Hematopoietic multipotent progenitor cell treated with erythropoietin and hydrocortisone succinate and interleukin-3 and kit ligand, for 15 days (in vitro differentiated cells): ENCODE data around the gene PCP4.
"Not testable (repeated sequence)": the region's sequence is repeated elsewhere in the genome, so short reads cannot be mapped to it uniquely, and the experiment has no call there.

ENCODE experiments used
- DNase-seq: peaks from one replicate; pipeline ENCODE4 v3.0.0-alpha.2; 2015; ENCODE audit warnings: low spot score

PCP4 gene

DNA sequence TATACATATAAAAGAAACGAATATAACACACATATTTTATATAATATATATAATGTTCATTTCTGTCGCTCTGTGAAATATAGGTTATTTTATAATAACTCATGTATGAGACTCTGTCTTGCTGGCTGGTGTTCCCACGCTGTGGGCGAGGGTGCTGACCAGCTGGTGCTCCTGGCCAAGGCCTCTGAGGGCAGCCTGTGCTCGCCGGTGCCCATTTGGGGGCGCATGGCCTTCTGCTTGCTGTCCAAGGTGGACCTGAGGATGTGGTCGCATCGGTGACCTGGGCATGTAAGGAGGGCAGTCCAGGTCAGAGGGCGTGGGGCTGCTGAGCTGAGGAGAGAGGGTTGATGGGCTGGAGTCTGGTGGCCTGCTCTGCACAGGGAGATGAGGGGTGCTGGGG lies 1.1 kb upstream of the PCP4 start:
- no peak for DNase-seq

DNA sequence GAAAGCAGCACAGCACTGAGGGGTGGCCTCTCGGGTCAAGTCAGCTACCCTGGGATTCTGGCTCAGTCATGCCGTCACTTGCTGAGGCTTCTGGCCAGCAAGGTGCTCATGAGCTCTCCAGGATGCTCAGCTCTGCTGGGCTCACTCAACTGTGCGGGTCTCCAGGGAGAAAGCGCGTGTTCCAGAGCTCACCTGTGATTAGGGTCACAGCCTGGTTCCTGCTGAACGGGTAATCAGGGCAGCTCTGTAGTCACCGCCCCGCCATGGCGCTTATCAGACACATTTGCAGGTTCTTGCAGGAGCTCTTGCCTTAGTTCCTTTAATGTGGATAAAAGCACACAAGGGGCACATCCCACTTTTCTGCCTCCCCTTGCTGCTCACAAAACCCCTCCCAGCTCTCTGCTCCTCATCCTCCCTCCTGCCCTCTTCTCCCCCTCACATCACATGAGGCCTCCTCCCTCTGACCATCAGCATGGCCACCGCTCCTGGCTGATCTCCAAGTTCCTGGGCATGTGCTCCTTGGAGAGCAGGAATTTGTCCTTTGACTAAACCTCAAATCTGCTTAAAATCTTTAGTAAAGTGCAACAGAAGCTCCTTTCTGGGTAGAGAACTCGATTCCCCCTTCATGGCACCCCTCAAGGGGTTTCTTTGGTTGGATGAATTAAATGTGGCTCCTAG lies 2.0 kb downstream of the PCP4 start:
- no peak for DNase-seq

DNA sequence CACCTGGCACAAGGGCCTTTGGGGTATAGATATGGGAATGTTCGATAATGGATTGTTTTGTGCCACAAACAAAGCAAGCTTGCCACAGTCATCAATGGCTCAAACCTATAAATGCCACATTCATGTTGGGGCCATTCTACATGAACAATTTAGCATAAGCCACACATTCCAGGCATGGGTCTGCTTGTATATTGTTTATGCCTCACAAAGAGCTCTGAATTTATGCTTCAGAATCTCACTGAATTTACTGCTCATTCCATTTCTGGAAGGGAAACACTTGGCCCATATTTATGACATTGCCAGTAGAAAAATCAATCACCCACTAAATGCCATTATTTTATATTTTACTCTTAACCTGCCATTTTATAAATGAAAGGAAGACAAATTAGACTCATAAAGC lies 6.4 kb downstream of the PCP4 start:
- no peak for DNase-seq

DNA sequence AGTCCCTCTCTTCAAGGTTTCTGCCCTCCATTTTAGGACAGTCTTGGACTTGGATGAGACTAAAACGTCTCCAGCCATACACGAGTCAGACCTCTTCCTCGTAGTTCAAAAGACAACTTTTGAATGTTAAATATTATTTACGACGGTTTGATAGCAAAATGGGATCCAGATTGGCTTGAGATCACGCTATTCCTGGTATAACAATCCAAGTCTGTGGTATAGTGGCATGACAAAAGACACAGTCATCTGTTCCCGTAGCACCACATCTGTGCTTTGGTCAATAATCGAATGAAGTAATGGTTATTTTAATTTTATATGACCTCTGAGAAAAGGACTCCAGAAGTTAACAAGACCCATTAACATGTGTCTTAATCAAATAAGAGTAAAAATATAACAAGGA lies 7.0 kb downstream of the PCP4 start:
- no peak for DNase-seq

- DNase-seq = no peak
These were observed 7.5 kb downstream of the PCP4 start for GRCh38 chr21:39874759-39875158.

DNA sequence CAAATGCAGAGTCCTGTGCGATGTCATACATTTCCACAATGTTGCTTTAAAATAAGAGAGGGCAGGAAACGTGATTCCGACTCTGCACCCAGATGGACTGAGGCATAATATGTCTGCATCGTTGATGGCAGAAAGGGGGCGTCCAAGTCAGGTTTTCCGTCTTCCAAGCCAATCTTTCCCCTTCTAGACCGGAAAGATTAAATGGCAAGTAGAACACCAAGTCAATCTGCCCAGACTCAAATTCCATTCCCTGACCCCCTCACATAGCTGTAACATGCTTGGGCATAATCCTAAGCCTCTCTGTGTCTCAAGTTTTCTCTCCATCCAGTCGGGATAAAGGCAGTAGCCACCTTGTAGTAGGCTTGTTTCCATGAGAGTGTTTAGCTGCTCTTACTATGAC lies 14.4 kb downstream of the PCP4 start:
- no peak for DNase-seq

- no peak for DNase-seq
These were observed 15.1 kb downstream of the PCP4 start for GRCh38 chr21:39882151-39882838.

GRCh38 chr21:39882839-39883195 lies 15.6 kb downstream of the PCP4 start:
- no peak for DNase-seq

GRCh38 chr21:39885119-39885848 lies 18.0 kb downstream of the PCP4 start:
- no peak for DNase-seq

DNA sequence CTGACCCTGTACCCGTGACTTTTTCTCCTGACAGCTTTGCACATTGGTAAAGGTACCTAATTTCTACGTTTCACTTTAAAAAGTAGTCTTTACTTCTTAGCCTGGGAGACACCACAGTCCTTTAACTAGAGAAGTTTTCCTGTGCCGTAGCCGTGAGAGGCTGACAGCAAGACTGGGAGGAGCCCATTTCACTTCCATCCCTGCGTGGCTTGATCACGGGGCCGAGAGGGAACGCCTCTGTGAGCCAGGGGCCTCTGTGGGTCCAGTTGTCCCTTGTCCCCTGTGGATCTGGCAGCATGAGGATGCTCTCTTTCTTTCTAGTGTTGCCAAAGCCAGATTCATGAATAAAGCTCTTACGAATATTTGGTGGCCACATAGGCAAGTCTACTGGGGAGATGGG lies 21.6 kb downstream of the PCP4 start:
- no peak for DNase-seq

DNA sequence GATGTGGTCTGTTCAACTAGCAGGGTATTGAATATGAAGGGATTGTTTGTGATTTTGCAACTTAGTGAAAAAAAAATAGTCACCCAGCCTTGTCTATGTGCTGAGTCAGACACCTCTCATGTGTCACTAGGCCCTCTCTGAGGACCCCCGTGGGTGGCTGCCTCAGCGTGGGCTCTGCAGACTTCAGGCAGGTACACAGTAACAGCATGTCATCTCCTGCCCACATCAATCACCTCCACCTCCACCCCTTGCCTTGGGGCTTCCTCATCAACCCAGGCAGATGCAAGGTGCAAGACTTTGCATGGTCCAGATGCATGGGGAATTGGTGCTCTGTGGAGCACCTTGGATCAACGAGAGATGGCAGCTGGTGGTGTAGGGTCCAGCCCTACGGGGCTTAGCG lies 23.9 kb downstream of the PCP4 start:
- DNase-seq = no peak

DNA sequence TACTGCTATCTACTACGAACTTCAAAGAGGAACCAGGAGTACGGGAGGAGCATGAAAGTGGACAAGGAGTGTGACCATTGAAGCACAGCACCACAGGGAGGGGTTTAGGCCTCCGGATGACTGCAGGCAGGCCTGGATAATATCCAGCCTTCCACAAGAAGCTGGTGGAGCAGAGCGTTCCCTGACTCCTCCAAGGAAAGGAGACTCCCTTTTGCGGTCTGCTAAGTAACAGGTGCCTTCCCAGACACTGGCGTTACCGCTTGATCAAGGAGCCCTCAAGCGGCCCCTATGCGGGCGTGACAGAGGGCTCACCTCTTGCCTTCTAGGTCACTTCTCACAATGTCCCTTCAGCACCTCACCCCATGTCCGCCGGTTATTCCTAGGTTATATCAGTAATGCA lies 24.6 kb downstream of the PCP4 start:
- not testable (repeated sequence) for DNase-seq

- DNase-seq = no peak
These were observed 33.3 kb downstream of the PCP4 start for GRCh38 chr21:39900491-39900890.

- no peak for DNase-seq
These were observed 33.7 kb downstream of the PCP4 start for GRCh38 chr21:39900911-39901310.

- no peak for DNase-seq
These were observed 35.7 kb downstream of the PCP4 start for GRCh38 chr21:39902986-39903385.

DNA sequence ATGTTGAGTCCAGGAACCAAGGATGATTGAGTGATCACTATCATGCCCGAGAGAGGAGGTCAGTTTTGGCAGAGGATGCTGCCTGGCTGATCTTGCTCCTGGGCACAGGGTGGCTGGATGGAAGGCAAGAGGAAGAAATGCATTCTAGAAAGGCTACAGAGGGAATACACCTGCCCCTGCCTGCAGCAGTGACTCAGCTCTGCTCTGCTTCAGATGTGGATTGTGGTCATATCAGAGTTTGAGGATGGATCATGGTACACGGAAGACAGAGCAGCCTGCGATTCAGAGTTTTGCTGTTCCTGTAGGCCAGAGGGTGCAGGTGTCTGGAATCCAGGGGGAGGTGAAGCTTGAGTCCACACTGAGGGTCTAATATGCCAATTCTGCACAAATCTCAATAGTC lies 37.2 kb downstream of the PCP4 start:
- no peak for DNase-seq

GRCh38 chr21:39908265-39908923 lies 41.2 kb downstream of the PCP4 start:
- DNase-seq = no peak

GRCh38 chr21:39911286-39912199 lies 44.3 kb downstream of the PCP4 start:
- DNase-seq = no peak

DNA sequence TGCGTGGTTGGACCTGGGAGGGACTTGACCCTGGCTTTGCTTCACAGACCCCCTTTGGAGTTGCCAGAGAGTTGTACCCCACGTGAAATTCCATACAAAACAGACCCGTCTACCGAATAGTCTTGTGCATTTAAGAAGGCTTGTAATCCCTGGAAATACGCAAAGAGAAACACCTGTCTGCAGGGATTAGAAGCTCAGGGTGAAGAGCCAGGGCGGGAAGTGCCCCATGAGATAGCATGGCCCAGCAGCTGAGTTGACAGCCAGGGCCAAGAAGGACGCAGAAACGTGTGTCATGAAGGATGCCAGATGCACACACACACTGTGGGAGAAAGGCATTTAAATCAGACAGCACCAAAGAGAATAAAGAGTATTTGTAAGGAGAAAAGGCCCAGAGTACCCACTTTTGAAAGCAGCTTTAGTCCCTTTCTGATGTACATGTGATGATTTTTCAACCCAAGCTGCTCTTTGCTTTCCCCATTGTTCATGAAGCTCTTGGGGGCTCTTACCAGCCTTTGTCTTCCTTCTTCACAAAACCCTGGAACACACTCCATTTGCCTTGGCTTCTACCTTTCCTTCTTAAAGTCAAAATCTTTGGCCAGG lies 46.6 kb downstream of the PCP4 start:
- no peak for DNase-seq

DNA sequence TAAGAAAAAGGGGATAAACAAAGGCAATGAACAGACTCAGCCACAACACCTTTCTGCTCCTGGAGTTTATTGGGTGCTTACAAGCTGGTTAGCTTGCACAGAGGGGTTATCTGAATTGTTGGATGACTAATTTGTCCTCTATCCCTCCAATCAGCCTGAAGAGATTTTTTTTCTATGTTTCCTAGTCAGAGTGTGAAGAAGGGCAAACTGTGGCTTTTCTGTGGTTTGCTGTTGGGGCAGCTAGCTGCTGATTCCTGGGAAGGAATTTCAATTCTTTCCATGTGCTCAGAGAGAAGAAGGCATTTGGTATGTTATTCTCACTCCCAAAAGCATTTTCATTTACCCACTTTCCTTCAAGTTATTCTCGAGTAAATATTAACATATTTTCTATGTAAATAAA lies 48.6 kb downstream of the PCP4 start:
- no peak for DNase-seq

DNA sequence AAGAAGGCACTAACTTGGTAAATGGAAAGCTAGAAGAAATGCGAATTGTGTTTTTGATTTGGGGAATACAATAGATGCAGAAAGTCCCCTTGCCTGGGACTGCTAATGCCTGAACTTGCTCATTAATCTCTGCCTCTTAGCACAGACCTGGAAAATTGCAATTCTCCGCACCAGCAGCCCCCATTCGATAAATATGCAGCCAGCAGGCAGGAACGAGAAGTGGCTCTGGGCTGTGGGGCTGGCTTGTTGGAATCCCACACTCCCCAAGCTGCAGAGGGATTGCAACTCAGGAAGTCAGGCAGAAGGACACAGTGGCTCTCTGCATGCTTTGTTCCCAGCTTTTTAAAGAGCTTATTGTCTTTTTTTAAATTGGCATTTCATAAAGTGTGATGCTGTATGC lies 51.3 kb downstream of the PCP4 start:
- DNase-seq = no peak
